Aorta (tissue), 5 donors: ENCODE results near the gene EGFR. TPM values are rescaled to one million over a fixed set of nuclear protein-coding genes. Genes with fewer than 3 reads are reported as not detected.

Experiments
- ATAC-seq: fragments of 200-7000 bp; cut with Tn5 transposase; one replicate; pipeline ENCODE4 v1.9.1; 2022; ENCODE audit warnings: moderate library complexity; ENCODE audit not compliant: low FRiP score
- DNase-seq, 2 donors: peaks; one replicate each; pipeline ENCODE4 v3.0.0-alpha.2; 2020
- H3K27ac ChIP-seq, 2 donors: one replicate each; pipeline ENCODE4 v1.5.1; 2013; ENCODE audit warnings: low read length in 2 of 2, mild to moderate bottlenecking in 2 of 2, moderate library complexity in 2 of 2, control low read depth in 1 of 2, inconsistent platforms in 1 of 2, low read depth in 1 of 2
- H3K27me3 ChIP-seq, 2 donors: one replicate each; pipeline ENCODE4 v1.6.1; 2013; ENCODE audit warnings: control low read depth in 1 of 2, low read length in 1 of 2, mild to moderate bottlenecking in 1 of 2, moderate library complexity in 1 of 2; ENCODE audit not compliant: insufficient read depth in 2 of 2, control insufficient read depth in 1 of 2
- H3K36me3 ChIP-seq, 2 donors: one replicate each; pipeline ENCODE4 v1.6.1; 2013; ENCODE audit warnings: control low read depth in 1 of 2, low read length in 1 of 2, mild to moderate bottlenecking in 1 of 2; ENCODE audit not compliant: insufficient read depth in 2 of 2, control insufficient read depth in 1 of 2
- H3K4me1 ChIP-seq, 2 donors: one replicate each; pipeline ENCODE4 v1.6.1; 2013; ENCODE audit warnings: low read length in 2 of 2, control low read depth in 1 of 2, mild to moderate bottlenecking in 1 of 2, moderate library complexity in 1 of 2; ENCODE audit not compliant: insufficient read depth in 2 of 2, control insufficient read depth in 1 of 2
- H3K4me3 ChIP-seq, 2 donors: one replicate each; pipeline ENCODE4 v1.5.1; 2013; ENCODE audit warnings: low read length in 2 of 2, control low read depth in 1 of 2, mild to moderate bottlenecking in 1 of 2
- H3K9me3 ChIP-seq: one replicate; pipeline ENCODE4 v1.6.1; 2013; ENCODE audit warnings: mild to moderate bottlenecking, low read length; ENCODE audit not compliant: control insufficient read depth
- WGBS, 2 donors: extraction: QIAGEN DNeasy Blood & Tissue Kit; methylation state at CpG; one replicate each; pipeline ENCODE4 v1.1.7; 2013; 5-methylcytosine and 5-hydroxymethylcytosine counted together
- intact Hi-C, 2 donors: fragments of 100-400 bp; cut with DNase I; formaldehyde crosslinking; loops; one replicate each; pipeline versions ENCODE4 v1.14.2 to v1.15.0; 2022
- polyA plus RNA-seq, 2 donors: library from polyadenylated mRNA; stranded (reverse); fragments of 200-250 nt; gene quantifications; one replicate each; pipeline ENCODE4 v1.2.3, GENCODE V29; 2013
- total RNA-seq, 2 donors: library from RNA; stranded (reverse); fragmentation: NEBNext Ultra II Directional; extraction: Animal tissue kit (Norgen Biotek cat#: 25700); gene quantifications; one replicate each; pipeline ENCODE4 v1.2.1, GENCODE V29; 2021
- donor health status: healthy with polysubstance abuse.
- donor health status: Bipolar disorder and iron deficiency.
- donor health status: DM: no; HTN: no; CAD: no.
- donor health status: DM: no; HTN: no; CAD: no.
- donor health status: DM: yes; HTN: yes; CAD: no.

Gene EGFR
- total and polyA plus RNA-seq, 4 donors, result 3.0 to 72.4 (median 40.9) TPM

DNA sequence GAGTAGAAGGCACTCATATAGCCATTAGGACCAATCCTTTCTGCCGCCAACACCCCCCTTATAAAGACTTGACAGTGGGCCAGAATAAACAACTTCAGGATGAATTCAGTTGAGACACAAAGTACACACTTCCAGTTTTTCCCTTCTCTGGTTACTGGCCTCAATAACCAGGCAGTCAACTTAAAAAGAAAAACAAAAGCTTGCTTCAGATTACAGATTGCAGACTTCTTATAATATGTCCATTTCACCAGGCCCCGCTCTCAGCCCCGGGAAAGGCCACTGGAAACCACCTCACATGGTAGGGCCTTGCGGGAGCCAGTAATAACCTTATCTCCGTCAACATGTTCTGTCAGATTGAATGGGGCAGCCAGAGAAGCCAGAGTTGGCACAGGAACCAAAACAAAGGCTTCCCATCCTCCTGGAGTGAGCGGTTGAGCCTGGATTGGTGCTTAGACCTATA lies 108.8 kb downstream of the EGFR start:
- Histone ChIP-seq H3K36me3 (no peaks in the 10 kb centered on the region), H3K4me3 (no peak overlapping the region), H3K27ac (peak overlapping the region; percentile 54 to 99), H3K4me1 (peaks cover 3 to 19% of the 10 kb centered on the region in 2 donors), H3K9me3 (no peaks in the 10 kb centered on the region), H3K27me3 (no peaks in the 10 kb centered on the region)
- WGBS, 2 donors, result 7 to 9% methylated on average over 6 of the region's 6 CpGs
- intact Hi-C loops, result loop anchor here (5.0 kb wide), 1 partner anchor 40 kb away; no protein-coding TSS in a partner anchor
- peak in 1 of 2 donors; percentile 71 for DNase-seq
- ATAC-seq, result peak; percentile 63

DNA sequence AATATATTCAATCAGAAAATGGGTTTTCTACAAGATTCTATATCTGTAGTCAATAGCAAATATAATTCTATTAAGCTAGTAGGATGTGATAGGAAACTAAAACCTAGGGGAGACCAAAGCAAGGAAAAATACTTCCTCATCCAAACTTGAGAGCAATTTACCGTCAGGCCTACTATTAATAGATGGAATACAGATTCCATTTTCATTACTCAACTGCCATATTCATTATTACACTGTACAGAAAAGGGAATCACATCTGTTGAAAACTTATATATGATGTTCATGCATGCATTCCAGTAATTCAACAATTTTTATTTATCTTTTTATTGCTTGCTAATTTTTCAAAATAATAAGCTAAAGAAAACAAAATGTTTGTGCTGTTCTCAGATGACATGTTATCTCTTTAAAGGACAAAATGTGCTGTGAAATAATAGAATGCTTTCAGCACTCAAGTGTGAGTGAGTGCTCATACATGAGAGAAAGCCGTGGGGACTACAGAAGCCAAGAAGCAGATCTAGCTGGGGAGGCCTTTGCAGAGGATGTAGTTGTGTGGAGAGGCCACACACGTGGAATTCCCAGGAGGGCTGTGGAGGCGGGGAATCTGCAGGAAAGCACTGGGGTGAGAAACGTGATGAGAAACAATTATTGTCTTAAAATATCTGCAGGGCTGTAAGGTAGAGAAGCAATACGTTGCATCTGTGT lies 110.0 kb downstream of the EGFR start:
- 16 to 22% methylated on average over 6 of the region's 6 CpGs for WGBS, 2 donors
- intact Hi-C loops, result loop anchor here (5.0 kb wide), 1 partner anchor 42 kb away; no protein-coding TSS in a partner anchor
- Histone ChIP-seq H3K36me3 (no peaks in the 10 kb centered on the region), H3K4me3 (no peak overlapping the region), H3K4me1 (peaks cover 3 to 19% of the 10 kb centered on the region in 2 donors), H3K27ac (peak overlapping the region; percentile 88 to 92), H3K27me3 (no peaks in the 10 kb centered on the region), H3K9me3 (no peaks in the 10 kb centered on the region)
- DNase-seq (no peak), ATAC-seq (no peak)

DNA sequence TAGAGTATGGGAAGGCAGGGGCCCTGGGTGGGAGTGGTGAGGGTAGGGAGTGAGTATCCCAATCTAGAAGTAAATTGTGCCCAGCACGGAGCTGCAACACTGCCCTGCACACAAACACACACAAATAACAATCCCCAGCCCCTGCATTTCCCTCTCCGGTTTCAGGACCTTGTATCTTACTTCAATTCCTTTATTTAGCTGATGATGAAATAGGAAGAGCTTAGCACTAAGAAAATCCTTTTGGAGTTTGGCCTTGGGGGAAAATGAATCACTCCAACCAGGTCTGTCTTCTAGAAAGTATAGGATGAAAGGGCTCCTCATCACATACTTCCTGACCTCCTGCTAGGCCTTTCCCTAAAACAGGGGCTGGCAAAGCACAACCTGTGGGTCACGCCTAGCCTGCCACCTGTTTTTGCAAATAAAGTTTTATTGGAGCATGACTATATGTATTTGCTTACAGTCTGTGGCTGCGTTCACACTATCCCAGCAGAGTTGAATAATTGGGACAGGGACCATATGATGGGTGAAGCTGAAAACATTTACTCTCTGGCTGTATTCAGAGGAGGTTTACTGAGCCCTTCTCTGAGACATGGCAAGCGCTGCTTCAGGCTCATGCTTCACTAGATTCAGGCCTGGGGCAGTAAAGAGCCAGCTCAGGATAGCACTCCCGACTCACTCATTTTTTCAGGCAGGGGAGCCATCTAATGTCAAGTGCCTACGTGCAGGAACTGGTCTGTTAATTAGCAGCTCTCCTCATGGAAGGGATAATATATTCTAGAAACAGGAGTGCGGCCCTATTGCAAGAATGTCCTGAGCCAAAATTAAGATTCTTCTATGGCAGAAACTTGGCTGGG lies 111.0 kb downstream of the EGFR start:
- H3K27me3 ChIP-seq, result no peaks in the 10 kb centered on the region
- H3K4me3 ChIP-seq, result no peak overlapping the region
- DNase-seq (no peak), ATAC-seq (peak; percentile 58)
- intact Hi-C loops, result loop anchor here (2.0 to 5.0 kb wide), 5 partner anchors 42 to 112 kb away; partner anchors contain the start of gene EGFR (in 2 of the 2)
- peaks cover 3 to 19% of the 10 kb centered on the region in 2 donors for H3K4me1 ChIP-seq
- no peaks in the 10 kb centered on the region for H3K9me3 ChIP-seq
- peak overlapping the region; percentile 88 to 92 for H3K27ac ChIP-seq
- no peaks in the 10 kb centered on the region for H3K36me3 ChIP-seq
- WGBS, 2 donors, result 43 to 45% methylated on average over 8 of the region's 8 CpGs

DNA sequence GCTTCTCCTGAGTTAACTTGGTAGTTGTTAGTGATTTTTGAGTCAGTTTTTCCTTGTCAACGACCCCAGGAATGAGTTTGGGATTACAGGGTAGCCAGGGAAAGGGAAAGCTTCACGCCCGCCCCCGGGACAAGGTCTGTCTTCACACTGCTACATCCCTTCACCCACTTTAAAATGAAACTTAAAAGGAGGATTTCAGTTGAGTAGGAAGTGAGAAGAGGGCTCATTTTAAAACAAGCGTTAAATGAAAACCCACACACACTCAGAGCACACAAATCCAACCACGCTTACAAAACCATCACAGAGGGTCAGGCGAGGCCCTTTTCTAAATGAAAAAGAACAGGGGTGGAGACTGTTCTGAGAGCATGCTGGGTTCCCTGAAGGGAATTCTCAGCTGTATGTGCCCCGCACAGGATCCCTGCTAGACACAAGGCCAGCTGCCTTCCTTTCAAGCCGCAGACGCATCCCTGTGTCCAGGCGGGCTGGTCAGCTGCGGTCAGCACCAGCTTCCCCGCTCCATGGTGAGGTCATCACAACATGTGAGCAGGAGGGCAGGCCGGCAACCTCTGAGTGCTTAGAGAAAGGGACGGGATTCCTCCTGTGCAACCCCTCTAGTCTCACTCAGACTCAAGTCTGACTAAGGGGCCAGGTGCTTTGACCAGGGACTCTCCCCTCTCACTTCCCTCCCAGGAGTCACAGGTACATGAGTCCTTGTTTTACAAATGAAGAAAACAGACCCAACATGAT lies 111.8 kb downstream of the EGFR start:
- WGBS, 2 donors, result 5 to 9% methylated on average over 15 of the region's 15 CpGs
- Histone ChIP-seq H3K27ac (peak overlapping the region; percentile 81 to 92), H3K4me3 (no peak overlapping the region), H3K36me3 (no peaks in the 10 kb centered on the region), H3K4me1 (peaks cover 3 to 19% of the 10 kb centered on the region in 2 donors), H3K27me3 (no peaks in the 10 kb centered on the region), H3K9me3 (no peaks in the 10 kb centered on the region)
- peak; percentile 42 for ATAC-seq
- DNase-seq, result peak; percentile 84 to 85
- intact Hi-C loops, result loop anchor here (2.0 to 5.0 kb wide), 4 partner anchors 58 to 113 kb away; partner anchors contain the start of gene EGFR (in 2 of the 2)

DNA sequence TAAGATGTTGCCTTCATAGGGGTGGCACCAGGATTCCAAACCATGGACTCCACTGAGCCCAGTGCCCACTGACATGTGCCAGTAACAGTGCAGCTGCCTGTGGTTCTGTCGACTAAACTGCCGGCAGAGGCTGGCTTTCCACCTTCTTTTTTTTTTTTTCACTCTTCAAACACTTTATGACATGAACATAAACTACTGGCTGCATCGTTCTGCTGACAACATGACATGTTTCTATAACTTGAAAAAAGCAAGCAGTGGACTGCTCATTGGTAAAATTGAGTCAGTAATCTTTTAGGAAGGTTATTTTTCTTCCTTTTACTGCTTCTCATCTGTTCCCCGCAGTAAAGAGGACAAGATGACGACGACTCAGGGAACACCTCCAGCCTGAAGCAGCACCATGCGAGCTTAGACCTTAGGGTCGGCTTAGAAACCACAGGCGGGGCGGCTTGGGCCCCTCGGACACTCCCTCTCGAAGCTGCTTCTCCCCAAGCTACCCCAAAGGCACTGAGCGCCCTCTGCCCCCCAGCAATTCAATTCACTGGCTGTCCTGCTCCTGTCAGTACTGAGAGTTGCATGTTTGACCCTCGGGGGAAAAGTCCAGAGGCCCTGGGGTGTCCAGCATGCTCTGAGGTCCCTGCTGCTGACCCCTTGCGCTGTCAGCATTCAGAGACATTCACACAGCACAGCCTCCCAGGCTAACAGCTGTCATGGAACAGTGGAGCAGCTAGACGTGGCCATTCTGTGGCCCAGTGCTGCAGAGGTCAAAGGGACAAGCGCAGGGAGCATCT lies 112.5 kb downstream of the EGFR start:
- Histone ChIP-seq H3K27ac (peak overlapping the region; percentile 81 to 92), H3K4me1 (peaks cover 3 to 19% of the 10 kb centered on the region in 2 donors), H3K9me3 (no peaks in the 10 kb centered on the region)

DNA sequence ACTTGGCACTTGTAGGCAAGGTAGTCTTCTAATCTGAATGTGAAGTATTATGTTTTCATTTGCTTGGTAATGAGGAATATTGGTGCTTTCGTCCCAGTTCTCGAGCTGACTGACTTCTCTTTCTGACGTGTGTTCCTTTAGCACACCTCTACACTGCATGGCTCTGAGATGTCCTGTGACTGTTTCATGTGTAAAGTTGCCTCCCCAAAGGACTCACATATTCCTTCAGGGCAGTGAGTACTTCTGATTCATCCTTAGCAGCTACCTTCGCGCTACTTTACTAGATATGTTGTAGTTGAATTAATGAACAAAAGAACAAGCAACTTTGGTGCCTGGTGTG lies 113.7 kb downstream of the EGFR start:
- DNase-seq (no peak), ATAC-seq (no peak)
- no peaks in the 10 kb centered on the region for H3K36me3 ChIP-seq
- H3K27me3 ChIP-seq, result no peaks in the 10 kb centered on the region
- WGBS, 2 donors, result 94 to 96% methylated on average over 5 of the region's 5 CpGs
- intact Hi-C loops, result loop anchor here (5.0 kb wide), 2 partner anchors 60 to 115 kb away; partner anchors contain the start of gene EGFR (in 1 of the 2)
- no peaks in the 10 kb centered on the region for H3K9me3 ChIP-seq
- H3K27ac ChIP-seq, result peak overlapping the region in 1 of 2 donors; percentile 97
- peaks cover 3 to 13% of the 10 kb centered on the region in 2 donors for H3K4me1 ChIP-seq
- H3K4me3 ChIP-seq, result no peak overlapping the region

More for the DNA sequence above, 112.5 kb downstream of the EGFR start:
- ATAC-seq (no peak), DNase-seq (no peak)
- intact Hi-C loops, result loop anchor here (2.0 to 5.0 kb wide), 4 partner anchors 59 to 114 kb away; partner anchors contain the start of gene EGFR (in 2 of the 2)
- 73% methylated on average over 17 of the region's 17 CpGs for WGBS, 2 donors
- Histone ChIP-seq H3K36me3 (no peaks in the 10 kb centered on the region), H3K27me3 (no peaks in the 10 kb centered on the region), H3K4me3 (no peak overlapping the region)

DNA sequence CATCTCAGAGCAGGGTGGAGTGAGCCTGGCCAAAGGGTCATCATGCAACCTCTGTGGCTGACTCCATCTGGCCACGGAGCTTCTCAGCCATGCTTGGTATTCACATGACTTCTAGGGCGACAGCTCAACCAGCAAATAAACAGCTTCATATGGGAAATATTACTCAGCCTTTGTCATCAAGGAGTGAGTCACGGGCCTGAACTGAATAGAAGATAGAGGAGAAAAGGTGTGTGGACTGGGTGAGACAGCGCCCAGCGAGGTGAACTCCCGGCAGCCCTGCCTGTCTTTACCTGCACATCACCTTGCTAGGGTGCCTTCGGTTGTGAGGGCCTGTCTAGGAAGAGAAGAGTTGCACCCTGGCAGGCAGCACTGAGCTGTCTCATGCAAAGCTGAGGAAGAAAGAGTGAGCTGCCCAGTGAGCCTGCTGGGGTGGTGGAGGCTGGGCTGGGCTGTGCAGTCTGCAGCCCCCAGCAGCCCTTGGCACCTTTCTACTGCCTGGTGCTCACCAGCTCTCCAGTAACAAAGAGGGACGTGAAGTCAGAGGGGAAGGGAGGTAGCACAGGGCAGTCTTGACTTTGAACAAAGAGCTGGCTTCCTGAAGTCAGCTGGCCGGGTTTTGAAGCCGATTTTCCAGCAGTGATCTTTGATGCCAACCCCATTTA lies 114.2 kb downstream of the EGFR start:
- Histone ChIP-seq H3K4me1 (peaks cover 3 to 8% of the 10 kb centered on the region in 2 donors), H3K4me3 (no peak overlapping the region), H3K27ac (peak overlapping the region in 1 of 2 donors; percentile 97), H3K27me3 (no peaks in the 10 kb centered on the region), H3K9me3 (no peaks in the 10 kb centered on the region), H3K36me3 (no peaks in the 10 kb centered on the region)
- DNase-seq, result peak; percentile 80 to 85
- intact Hi-C loops, result loop anchor here (5.0 kb wide), 2 partner anchors 61 to 116 kb away; partner anchors contain the start of gene EGFR (in 1 of the 2)
- ATAC-seq, result peak; percentile 28
- WGBS, 2 donors, result 55 to 59% methylated on average over 10 of the region's 10 CpGs
